Loucy (cell line): ENCODE measurements around the gene ATP10B.

Source experiments
- H2AFZ ChIP-seq: fragments of 200-600 bp; sonication (generic); 2 replicates; pipeline ENCODE4 v1.6.0; 2016; ENCODE audit warnings: antibody characterized with exemption, mild to moderate bottlenecking, low read length, moderate library complexity
- H3F3A ChIP-seq: fragments of 200-600 bp; 2 replicates; pipeline ENCODE4 v1.6.0; 2016; ENCODE audit warnings: antibody characterized with exemption, low read depth, mild to moderate bottlenecking
- H3K27me3 ChIP-seq: fragments of 200-600 bp; sonication (generic); 2 replicates; pipeline ENCODE4 v1.6.1; 2014; ENCODE audit warnings: low read length, mild to moderate bottlenecking; ENCODE audit not compliant: insufficient read depth, poor library complexity, severe bottlenecking
- H3K36me3 ChIP-seq: fragments of 200-600 bp; sonication (generic); 2 replicates; pipeline ENCODE4 v1.6.1; 2016; ENCODE audit warnings: low read length; ENCODE audit not compliant: insufficient read depth
- H3K4me1 ChIP-seq: fragments of 200-600 bp; sonication (generic); 2 replicates; pipeline ENCODE4 v1.5.1; 2014; ENCODE audit warnings: low read length, mild to moderate bottlenecking; ENCODE audit not compliant: insufficient read depth, poor library complexity, severe bottlenecking
- H3K4me2 ChIP-seq: fragments of 200-600 bp; sonication (generic); 2 replicates; pipeline ENCODE4 v1.6.0; 2014; ENCODE audit warnings: antibody characterized with exemption, low read length, low read depth, mild to moderate bottlenecking; ENCODE audit not compliant: poor library complexity, severe bottlenecking
- H3K4me3 ChIP-seq: fragments of 200-600 bp; sonication (generic); 2 replicates; pipeline ENCODE4 v1.5.1; 2014; ENCODE audit warnings: low read length, mild to moderate bottlenecking, mixed read lengths; ENCODE audit not compliant: poor library complexity, severe bottlenecking
- H3K79me2 ChIP-seq: fragments of 200-600 bp; sonication (generic); 2 replicates; pipeline ENCODE4 v1.6.1; 2014; ENCODE audit warnings: low read length; ENCODE audit not compliant: insufficient read depth
- H3K9ac ChIP-seq: fragments of 200-600 bp; sonication (generic); 2 replicates; pipeline ENCODE4 v1.6.0; 2014; ENCODE audit warnings: mild to moderate bottlenecking, low read depth, low read length, moderate library complexity; ENCODE audit not compliant: poor library complexity, severe bottlenecking
- H3K9me2 ChIP-seq: fragments of 200-600 bp; sonication (generic); replicated peaks from 2 replicates; pipeline ENCODE4 v1.6.1; 2016; ENCODE audit warnings: low read depth, low read length, mixed read lengths
- H3K9me3 ChIP-seq: fragments of 200-600 bp; sonication (generic); 2 replicates; pipeline ENCODE4 v1.6.1; 2014; ENCODE audit warnings: mild to moderate bottlenecking, antibody characterized with exemption, low read length, low read depth; ENCODE audit not compliant: insufficient read depth
- H4K20me1 ChIP-seq: fragments of 200-600 bp; sonication (generic); 2 replicates; pipeline ENCODE4 v1.6.0; 2014; ENCODE audit warnings: antibody characterized with exemption, low read length, mild to moderate bottlenecking; ENCODE audit not compliant: insufficient read depth, poor library complexity, severe bottlenecking
- CTCF ChIP-seq: fragments of 200-600 bp; sonication (generic); conservative IDR thresholded peaks from 2 replicates; pipeline ENCODE4 v1.5.1; 2014; ENCODE audit warnings: mild to moderate bottlenecking, antibody characterized with exemption, low read length
- EZH2phosphoT487 ChIP-seq: fragments of 200-600 bp; IDR thresholded peaks from 2 replicates; pipeline ENCODE4 v1.6.1; 2018; ENCODE audit warnings: antibody characterized with exemption, mild to moderate bottlenecking, moderate library complexity, borderline replicate concordance

Gene ATP10B

GRCh38 chr5:160618286-160618685 is 233.7 kb downstream of the ATP10B start:
- Histone ChIP-seq H3K9me3 (no peaks in the 10 kb centered on the region), H3K9ac (no peak overlapping the region), H3K9me2 (no peaks in the 10 kb centered on the region), H3K79me2 (no peaks in the 10 kb centered on the region), H3F3A (no peaks in the 10 kb centered on the region), H3K4me2 (no peak overlapping the region), H3K36me3 (no peaks in the 10 kb centered on the region), H3K4me3 (no peak overlapping the region), H3K4me1 (no peaks in the 10 kb centered on the region), H3K27me3 (no peaks in the 10 kb centered on the region), H4K20me1 (no peaks in the 10 kb centered on the region), H2AFZ (no peak overlapping the region)
- no peak for TF ChIP-seq EZH2phosphoT487
- TF ChIP-seq CTCF, result no peak

- Histone ChIP-seq H2AFZ (no peak overlapping the region), H3K27me3 (no peaks in the 10 kb centered on the region), H3F3A (no peaks in the 10 kb centered on the region), H3K4me3 (no peak overlapping the region), H4K20me1 (no peaks in the 10 kb centered on the region), H3K9me3 (no peaks in the 10 kb centered on the region), H3K9me2 (no peaks in the 10 kb centered on the region), H3K79me2 (no peaks in the 10 kb centered on the region), H3K4me1 (no peaks in the 10 kb centered on the region), H3K9ac (no peak overlapping the region), H3K36me3 (no peaks in the 10 kb centered on the region), H3K4me2 (no peak overlapping the region)
- TF ChIP-seq EZH2phosphoT487, result no peak
- no peak for TF ChIP-seq CTCF
These were observed 235.1 kb downstream of the ATP10B start for GRCh38 chr5:160616712-160617497.

- Histone ChIP-seq H2AFZ (no peak overlapping the region), H3K27me3 (no peaks in the 10 kb centered on the region)
These were observed 237.9 kb downstream of the ATP10B start for GRCh38 chr5:160614136-160614535.

More at GRCh38 chr5:160614136-160614535, 237.9 kb downstream of the ATP10B start:
- no peaks in the 10 kb centered on the region for H3K9me3 ChIP-seq
- H3K9ac ChIP-seq, result no peak overlapping the region
- no peaks in the 10 kb centered on the region for H3F3A ChIP-seq
- no peak overlapping the region for H3K4me3 ChIP-seq
- no peak for TF ChIP-seq EZH2phosphoT487
- no peak for TF ChIP-seq CTCF
- no peaks in the 10 kb centered on the region for H3K79me2 ChIP-seq
- H4K20me1 ChIP-seq, result no peaks in the 10 kb centered on the region
- no peaks in the 10 kb centered on the region for H3K9me2 ChIP-seq
- no peak overlapping the region for H3K4me2 ChIP-seq
- no peaks in the 10 kb centered on the region for H3K4me1 ChIP-seq
- no peaks in the 10 kb centered on the region for H3K36me3 ChIP-seq
